Astrocyte (in vitro differentiated cells and primary cell): ENCODE data around the gene GPR153.

ENCODE experiments used
- CTCF ChIP-seq: IDR thresholded peaks from 2 replicates; pipeline ENCODE4 v1.5.1; 2011; ENCODE audit warnings: low read depth, mild to moderate bottlenecking, inconsistent platforms, low read length, moderate library complexity; ENCODE audit not compliant: insufficient read depth
- EZH2 ChIP-seq: IDR thresholded peaks from 2 replicates; pipeline ENCODE4 v1.6.1; 2012; ENCODE audit warnings: mild to moderate bottlenecking, low read length, inconsistent platforms; ENCODE audit not compliant: insufficient read depth

DNA sequence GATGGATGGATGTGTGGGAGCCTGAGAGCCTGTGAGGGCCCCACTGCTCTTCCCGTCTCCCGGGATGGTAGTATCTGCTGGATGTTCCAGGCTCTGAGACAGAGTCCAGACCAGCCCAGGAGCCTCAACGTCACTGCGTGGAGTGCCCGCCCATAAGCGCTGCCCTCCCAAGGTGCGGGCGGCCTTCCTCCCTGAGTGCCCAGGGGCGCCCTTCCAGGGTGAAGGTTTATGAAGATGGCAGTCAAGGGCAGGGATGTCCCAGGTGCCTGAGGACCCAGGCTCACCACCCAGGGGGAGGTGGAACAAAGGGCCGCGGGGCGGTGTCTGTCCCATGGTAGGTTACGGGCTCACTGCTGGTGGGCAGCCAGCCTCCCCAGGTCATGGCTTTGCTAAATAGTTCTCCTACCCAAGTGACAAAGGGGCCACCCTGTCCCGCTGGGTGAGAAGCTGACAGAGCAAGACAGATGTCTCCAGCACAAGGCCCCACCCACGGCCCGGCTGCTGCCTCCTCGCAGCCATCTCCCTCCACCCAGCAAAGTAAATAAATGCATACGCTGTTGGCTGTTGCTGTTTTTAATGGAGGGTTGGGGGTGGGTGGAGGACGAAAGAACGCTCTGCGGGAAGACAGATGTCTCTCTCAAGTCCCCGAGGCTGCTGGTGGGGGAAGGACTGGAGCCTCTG lies 9.0 kb upstream of the GPR153 start:
- no peak for TF ChIP-seq CTCF
- no peak for TF ChIP-seq EZH2
